ENCODE results near the gene ANKRD23.

ANKRD23 gene

DNA sequence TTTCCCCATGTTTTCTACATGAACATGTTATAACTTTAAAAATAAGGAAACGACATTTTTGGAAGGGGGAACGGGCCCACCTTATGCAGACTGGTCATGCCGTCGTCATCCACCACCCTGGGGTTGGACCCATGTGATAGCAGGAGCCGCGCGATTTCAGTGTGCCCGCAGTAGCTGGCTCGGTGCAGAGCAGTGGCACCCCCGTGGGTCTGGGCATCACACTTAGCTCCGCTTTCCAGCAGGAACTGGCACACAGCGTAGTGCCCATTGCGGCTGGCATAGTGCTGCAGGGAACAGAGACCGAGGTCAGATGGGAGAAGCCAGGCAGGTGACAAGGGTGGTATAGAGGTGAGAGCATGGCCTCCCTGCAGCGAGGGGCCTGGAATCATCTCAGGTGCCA, 9.5 kb upstream of the ANKRD23 start:
- TF ChIP-seq MYC (IDR thresholded peaks at IDR 0.05; ENCODE audit: low read depth, low read length) (no peak), POLR2A (IDR thresholded peaks at IDR 0.05; ENCODE audit: extremely low read depth, insufficient read length) (no peak)
- TF ChIP-seq, protein P1, sequence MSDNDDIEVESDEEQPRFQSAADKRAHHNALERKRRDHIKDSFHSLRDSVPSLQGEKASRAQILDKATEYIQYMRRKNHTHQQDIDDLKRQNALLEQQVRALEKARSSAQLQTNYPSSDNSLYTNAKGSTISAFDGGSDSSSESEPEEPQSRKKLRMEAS (IDR thresholded peaks at IDR 0.05; ENCODE audit: low read depth, low read length) = no peak
- TF ChIP-seq, protein P2, sequence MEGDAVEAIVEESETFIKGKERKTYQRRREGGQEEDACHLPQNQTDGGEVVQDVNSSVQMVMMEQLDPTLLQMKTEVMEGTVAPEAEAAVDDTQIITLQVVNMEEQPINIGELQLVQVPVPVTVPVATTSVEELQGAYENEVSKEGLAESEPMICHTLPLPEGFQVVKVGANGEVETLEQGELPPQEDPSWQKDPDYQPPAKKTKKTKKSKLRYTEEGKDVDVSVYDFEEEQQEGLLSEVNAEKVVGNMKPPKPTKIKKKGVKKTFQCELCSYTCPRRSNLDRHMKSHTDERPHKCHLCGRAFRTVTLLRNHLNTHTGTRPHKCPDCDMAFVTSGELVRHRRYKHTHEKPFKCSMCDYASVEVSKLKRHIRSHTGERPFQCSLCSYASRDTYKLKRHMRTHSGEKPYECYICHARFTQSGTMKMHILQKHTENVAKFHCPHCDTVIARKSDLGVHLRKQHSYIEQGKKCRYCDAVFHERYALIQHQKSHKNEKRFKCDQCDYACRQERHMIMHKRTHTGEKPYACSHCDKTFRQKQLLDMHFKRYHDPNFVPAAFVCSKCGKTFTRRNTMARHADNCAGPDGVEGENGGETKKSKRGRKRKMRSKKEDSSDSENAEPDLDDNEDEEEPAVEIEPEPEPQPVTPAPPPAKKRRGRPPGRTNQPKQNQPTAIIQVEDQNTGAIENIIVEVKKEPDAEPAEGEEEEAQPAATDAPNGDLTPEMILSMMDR (IDR thresholded peaks at IDR 0.05; ENCODE audit: low read depth, low read length) = no peak
- no peak overlapping the region for H3K4me3 ChIP-seq (ENCODE audit: low read depth, low read length)
- no peak for DNase-seq (ENCODE audit: low read depth)

DNA sequence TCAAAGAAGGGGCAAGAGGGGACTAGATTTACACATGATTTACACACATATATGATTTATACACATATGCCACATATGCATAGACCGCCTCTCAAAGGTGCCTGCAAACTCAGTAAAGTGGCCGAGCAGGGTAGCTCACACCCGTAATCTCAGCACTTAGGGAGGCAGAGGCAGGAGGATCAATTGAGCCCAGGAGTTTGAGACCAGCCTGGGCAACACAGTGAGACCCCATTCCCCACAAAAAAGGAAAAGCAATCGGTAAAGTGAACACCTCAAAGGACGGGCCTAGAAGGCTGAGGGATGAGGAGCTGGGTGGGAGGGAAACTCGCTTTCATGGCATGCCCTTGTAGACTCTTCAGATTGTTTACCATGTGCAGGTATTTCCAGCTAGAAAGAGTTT, 8.8 kb upstream of the ANKRD23 start:
- TF ChIP-seq, protein P2 (IDR thresholded peaks at IDR 0.05; ENCODE audit: low read depth, low read length) = no peak
- TF ChIP-seq MYC (IDR thresholded peaks at IDR 0.05; ENCODE audit: low read depth, low read length) (no peak), POLR2A (IDR thresholded peaks at IDR 0.05; ENCODE audit: extremely low read depth, insufficient read length) (no peak)
- TF ChIP-seq, protein P1 (IDR thresholded peaks at IDR 0.05; ENCODE audit: low read depth, low read length) = no peak
- H3K4me3 ChIP-seq (ENCODE audit: low read depth, low read length) = no peak overlapping the region
- no peak for DNase-seq (ENCODE audit: low read depth)

DNA sequence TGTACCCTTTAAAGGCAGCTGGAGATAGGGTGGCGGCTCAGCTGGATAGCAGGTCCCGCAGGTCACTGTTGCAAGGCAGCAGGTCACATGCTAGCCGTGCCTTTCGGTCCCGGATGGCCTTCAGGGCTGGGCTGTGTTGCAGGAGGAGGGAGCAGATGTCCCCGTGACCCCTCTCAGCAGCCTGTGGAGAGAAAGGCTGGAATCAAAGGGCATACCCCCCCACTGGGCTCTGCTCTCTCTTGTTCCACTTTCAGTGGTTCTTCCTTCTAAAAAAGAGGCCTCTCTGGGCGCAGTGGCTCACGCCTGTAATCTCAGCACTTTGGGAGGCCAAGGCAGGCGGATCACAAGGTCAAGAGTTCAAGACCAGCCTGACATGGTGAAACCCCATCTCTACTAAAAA, 4.4 kb upstream of the ANKRD23 start:
- DNase-seq (ENCODE audit: low read depth) = no peak
- TF ChIP-seq MYC (IDR thresholded peaks at IDR 0.05; ENCODE audit: low read depth, low read length) (no peak), POLR2A (IDR thresholded peaks at IDR 0.05; ENCODE audit: extremely low read depth, insufficient read length) (no peak)
- TF ChIP-seq, protein P2 (IDR thresholded peaks at IDR 0.05; ENCODE audit: low read depth, low read length) = no peak
- TF ChIP-seq, protein P1 (IDR thresholded peaks at IDR 0.05; ENCODE audit: low read depth, low read length) = no peak
- H3K4me3 ChIP-seq (ENCODE audit: low read depth, low read length) = no peak overlapping the region

DNA sequence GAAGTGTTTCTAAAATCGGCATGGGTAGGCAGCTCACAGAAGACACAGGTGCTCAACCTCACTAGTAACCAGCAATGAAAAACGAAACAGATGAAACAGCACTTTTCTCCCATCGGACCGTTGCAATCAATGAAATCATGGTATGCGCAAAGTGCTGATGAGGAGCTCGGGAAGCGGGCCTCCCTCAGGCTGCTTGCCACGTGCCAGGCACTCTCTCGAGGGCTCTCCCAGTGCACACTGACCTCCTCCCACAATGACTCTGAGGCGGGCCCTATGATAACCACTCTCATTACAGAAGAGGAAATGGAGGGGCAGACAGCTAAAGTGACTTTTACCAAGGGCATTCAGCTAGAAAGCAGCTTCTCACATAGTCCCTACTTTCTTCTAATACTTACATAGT, 3.8 kb upstream of the ANKRD23 start:
- DNase-seq (ENCODE audit: low read depth) = peak; percentile 43
- TF ChIP-seq, protein P2 (IDR thresholded peaks at IDR 0.05; ENCODE audit: low read depth, low read length) = no peak
- no peak overlapping the region for H3K4me3 ChIP-seq (ENCODE audit: low read depth, low read length)

DNA sequence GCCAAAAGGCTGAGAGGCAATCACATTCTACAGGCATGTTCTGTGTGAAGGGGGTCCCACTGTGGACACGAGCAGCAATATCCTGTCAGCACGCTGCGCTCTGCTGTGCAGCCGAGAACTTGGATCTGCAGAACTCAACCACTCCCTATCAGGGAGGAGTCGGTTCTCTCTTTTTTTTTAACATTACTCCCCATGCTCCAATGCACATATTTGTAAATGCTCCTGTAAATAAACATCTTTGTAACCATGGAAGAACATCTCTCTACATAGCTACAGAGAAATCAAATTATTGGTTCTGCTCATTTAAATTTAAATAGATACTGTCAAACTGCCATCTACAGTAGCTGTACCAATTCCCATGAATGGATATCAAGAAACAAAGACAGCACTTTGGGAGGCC, 3.0 kb upstream of the ANKRD23 start:
- TF ChIP-seq, protein P2 (IDR thresholded peaks at IDR 0.05; ENCODE audit: low read depth, low read length) = no peak
- TF ChIP-seq POLR2A (IDR thresholded peaks at IDR 0.05; ENCODE audit: extremely low read depth, insufficient read length) (no peak), MYC (IDR thresholded peaks at IDR 0.05; ENCODE audit: low read depth, low read length) (no peak)
- TF ChIP-seq, protein P1 (IDR thresholded peaks at IDR 0.05; ENCODE audit: low read depth, low read length) = no peak

DNA sequence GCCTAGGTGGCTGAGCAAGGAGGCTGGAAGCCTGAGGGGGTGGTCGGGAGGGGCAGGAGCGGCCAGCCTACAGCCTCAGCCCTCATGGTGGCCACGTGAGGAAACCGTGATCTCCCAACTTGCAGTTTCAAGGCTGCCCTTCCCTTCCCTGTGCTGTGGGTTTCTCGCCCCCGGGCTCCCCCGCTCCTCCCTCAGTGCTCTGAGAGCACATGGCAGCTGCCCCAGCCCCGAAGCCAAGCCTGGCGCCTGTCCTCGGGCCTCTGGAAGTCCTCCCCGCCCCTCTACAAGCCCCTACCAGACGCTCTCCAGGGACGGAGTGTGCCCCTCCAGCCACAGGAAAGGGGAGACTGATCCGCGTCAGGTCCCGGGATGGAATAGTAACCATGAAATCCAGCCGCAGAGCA, 586 bp upstream of the ANKRD23 start:
- H3K4me3 ChIP-seq (ENCODE audit: low read depth, low read length) = no peak overlapping the region
- no peak for DNase-seq (ENCODE audit: low read depth)
- TF ChIP-seq, protein P1 (IDR thresholded peaks at IDR 0.05; ENCODE audit: low read depth, low read length) = no peak
- TF ChIP-seq POLR2A (IDR thresholded peaks at IDR 0.05; ENCODE audit: extremely low read depth, insufficient read length) = no peak
- TF ChIP-seq, protein P2 (IDR thresholded peaks at IDR 0.05; ENCODE audit: low read depth, low read length) = no peak
- TF ChIP-seq MYC (IDR thresholded peaks at IDR 0.05; ENCODE audit: low read depth, low read length) = no peak

More for the DNA sequence above, 3.0 kb upstream of the ANKRD23 start:
- DNase-seq (ENCODE audit: low read depth) = no peak
- H3K4me3 ChIP-seq (ENCODE audit: low read depth, low read length) = no peak overlapping the region
